Fibroblast of skin of back (primary cell): Measurements from ENCODE around the gene PBX4.

Experiments
- DNase-seq: peaks from one replicate; pipeline ENCODE4 v3.0.0-alpha.2; 2013

PBX4 gene

DNA sequence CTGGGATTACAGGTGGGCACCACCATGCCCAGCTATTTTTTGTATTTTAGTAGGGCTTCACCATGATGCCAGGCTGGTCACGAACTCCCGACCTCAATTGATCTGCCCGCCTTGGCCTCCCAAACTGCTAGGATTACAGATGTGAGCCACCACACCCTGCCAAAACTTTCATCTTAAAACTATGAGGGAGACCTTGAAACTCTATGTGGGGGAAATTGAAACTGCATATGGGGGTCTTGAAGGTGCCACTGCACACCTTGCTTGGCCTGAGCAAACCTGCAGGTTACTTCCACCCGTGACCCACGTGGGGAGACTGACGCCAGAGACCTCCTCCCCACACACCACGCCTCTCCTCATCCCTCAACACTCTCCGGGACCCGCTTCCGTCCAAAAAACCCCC, 64.8 kb downstream of the PBX4 start:
- DNase-seq = no peak

DNA sequence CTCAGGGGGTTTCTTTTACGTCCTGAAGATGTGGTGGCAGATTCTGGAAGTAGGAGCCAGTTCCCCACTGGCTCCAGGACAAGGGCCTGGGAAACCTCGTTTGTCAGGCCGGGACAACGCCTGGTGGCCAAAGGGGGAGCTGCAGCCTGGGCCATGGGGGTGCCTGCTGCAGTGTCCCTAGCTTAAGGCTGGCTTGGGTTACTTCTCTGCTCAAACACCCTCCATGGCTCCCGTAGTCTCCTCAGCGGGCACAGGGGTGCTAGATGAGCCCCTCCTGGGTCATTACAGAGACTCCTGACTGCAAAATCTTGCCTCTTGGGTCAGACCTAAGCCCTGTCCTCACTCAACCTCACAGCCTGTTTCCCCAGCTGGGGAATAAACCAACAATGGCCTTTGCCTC, 65.7 kb downstream of the PBX4 start:
- DNase-seq = no peak

DNA sequence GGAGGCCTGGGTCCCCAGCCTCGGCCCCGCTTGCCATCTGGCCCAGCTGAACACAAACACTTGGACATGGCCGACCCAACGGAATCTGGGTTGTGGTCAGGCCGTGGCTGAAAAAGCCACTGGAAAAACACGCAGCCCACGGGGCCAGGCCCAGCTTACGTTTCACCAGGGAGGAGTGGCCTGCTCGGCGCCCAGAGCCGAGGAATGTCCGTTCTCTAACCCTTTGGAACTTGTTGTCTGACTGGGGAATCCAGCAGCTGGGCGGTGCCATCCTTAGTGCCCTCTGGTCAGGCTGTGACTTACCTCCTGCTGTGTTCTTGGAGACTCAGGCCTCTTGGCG, 66.7 kb downstream of the PBX4 start:
- no peak for DNase-seq

DNA sequence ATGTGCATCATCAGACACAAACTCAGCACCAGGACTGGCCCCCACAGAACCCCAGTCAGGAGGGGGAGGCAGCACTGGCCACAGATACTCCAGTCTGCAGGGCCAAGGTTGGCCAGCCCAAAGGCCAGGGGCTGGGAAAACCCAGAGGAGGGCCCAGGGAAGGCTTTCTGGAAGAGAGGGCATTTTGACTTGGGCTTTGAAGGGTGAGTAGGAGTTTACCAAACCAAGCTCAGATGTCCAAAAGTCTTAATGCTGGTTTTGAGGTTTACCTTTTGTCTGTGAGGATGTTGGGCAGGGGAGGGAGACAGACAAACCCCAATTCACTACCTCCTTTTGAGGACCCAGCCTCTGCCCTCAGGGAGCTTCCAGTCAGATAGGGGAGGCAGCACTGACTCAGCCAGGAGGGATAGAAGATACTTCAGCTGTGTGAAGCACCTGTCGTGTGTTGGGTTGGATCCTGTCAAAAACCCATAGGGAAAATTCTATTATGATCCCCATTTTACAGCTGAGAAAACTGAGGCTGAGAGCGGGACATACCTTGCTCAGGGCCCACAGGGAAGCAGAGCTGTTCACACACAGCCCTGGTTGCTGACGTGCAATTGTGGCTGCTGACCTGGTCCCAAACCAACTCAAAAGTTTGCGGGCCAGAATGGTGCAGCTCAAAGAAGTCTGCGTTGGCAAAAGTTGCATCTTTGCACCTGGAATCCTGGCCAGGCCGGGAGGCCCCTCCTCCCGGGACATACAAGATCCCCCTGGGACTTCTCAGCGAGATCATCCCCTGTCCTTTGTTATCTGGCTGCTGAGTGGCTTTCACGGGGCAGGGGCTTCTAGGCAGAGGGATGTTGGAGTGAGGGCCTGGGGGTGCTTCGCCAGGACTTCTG, 67.3 kb downstream of the PBX4 start:
- DNase-seq = no peak

DNA sequence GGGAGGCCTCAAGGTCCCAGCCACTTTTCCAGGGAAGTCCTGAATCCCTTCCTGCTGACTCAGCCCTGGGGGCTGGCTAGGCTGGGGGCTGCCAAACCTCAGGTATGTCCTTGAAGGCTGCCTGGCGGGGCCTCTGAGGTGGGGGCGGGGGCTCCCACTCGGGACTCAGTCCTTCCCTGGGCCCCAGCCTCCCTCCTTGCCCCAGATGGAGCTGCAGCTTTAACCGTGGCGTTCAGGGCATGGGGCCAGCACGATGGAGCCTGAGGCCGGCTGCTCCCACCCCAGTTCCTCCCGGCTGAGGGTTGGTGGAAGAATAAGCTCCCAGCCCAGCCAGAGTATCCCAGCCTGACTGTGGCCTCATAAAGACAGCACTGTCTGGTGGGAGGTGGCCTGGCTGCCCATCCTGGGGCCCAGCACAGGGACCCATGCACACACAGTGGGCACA, 68.0 kb downstream of the PBX4 start:
- DNase-seq = peak; percentile 46

DNA sequence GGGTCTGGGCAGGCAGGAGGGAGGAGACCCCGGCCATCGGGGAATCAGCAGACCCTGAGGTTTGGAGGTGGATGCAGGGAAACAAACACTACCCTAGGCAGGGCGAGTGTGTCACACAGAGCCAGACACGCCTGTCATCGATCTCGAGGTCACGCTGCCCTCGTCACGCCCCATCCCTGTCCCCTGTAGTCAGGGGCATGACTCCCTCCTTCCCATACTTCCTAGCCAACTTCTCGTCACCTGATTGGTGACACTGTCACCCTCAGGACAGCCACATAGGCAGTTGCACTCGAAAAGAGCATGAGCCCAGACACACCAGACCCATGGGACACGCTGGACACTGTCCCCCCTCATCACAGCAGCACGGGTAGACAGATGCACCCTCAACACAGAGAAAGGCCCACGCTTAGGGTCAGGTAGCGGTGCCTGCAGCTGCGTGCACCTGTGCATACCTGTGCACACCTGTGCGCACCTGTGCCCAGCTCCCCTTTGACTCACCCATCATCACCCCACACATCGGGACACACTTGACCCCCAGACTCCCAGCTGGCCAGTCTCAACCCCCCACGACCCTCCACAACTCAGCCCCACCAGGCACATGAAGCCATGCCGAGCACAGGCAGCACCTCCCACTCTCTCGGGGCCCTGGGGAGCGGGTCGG, 68.6 kb downstream of the PBX4 start:
- DNase-seq = no peak

DNA sequence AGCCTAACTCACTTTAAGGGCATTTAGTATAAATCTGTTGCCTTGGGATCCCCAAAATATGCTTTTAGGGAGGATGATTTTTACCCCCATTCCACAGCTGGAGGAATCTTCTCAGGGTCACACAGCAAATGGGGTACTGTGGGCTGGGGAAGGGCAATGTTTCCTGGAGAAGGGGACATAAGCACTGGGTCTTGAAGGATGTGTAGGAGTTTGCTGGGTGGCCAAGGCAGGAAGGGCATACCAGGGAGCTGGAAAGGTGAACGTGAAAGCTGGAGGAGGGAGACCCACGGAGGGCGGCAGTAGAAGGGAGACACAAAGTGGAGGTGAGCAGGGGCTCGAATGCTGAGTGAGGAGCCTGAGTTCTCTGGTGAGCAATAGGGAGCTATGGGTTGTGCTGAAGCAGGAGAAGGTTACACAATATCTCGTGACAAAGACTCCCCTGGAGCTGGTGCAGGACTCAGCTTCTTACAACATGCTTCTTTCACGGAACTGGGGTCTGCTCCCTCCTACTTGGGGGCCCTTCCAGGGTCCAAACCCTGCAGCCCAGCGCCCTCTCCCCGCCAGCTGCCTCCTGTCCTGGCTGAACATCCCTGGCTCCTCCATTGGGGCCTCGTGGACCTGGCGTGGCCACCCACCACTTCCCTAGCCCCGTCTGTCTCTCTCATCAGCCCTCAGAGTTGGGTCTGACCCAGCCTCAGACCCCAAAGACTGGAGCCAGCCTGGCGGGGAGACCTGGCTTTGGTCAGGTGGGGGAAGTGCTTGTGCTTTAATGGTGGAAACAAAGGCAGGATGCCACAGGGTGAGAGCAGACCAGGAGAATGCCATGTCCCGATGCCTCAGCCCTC, 69.3 kb downstream of the PBX4 start:
- DNase-seq = no peak

DNA sequence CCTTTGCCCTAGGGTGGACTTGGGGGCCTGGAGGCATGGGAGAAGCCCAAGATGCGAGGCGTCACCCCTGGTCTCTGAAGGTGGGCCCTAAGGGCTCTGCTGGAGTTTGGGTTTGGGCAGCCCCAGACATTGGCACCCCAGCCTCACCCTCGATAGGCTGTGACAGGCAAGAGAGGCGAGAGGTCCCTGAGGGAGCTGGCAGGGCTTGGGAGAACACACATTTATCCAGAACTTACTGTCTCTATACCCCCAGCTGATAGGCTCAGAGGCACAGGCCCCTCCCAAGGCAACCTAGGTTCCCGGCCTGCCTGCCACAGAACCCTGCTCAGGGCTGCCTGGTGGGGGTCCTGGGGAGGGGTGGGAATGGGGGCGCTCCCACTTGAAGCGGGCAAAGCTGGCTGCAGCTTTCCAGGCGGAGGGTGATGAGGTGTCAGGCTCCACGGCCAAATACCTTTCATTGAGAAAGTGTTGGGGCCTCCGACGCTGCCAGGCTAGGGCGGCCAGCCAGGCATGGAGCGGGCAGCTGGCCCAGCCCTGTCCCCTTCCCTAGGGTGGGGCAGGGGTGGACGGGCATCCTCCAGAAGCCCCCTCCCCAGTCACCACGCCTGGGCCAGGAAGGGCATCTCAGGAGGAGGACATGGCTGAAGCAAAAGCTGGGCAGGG, 70.7 kb downstream of the PBX4 start:
- DNase-seq = no peak

DNA sequence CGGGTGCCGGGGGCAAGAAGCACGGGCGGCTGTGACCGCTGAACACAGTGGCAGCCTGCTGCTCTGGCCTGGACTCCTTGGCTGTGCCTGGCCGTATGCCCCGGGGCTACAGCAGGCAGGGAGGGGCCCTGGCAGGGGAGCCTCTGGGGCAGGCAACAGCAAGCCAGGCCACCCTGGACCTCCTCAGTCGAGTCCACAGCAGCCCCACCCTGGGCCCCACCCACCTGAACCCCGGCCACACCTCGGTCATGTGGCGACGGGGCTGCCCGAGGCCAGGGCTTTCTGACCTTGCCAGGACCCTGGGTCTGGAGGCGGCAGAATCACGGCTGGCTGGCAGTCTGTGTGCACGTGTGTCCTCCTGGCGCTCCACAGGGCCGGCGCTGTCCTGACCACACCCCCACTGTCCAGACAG, 71.7 kb downstream of the PBX4 start:
- no peak for DNase-seq

DNA sequence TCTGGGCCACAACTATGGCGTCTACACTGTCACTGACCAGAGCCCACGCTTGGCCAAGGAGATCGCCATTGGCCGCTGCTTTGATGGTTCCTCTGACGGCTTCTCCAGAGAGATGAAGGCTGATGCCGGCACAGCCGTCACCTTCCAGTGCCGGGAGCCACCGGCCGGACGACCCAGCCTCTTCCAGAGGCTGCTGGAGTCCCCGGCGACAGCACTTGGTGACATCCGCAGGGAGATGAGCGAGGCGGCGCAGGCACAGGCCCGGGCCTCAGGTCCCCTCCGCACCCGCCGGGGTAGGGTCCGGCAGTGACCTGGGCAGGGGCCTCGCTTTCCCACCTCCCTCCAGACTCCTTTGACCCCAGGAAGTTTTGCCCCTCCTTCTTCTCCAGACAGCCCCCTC, 72.8 kb downstream of the PBX4 start:
- DNase-seq = no peak

DNA sequence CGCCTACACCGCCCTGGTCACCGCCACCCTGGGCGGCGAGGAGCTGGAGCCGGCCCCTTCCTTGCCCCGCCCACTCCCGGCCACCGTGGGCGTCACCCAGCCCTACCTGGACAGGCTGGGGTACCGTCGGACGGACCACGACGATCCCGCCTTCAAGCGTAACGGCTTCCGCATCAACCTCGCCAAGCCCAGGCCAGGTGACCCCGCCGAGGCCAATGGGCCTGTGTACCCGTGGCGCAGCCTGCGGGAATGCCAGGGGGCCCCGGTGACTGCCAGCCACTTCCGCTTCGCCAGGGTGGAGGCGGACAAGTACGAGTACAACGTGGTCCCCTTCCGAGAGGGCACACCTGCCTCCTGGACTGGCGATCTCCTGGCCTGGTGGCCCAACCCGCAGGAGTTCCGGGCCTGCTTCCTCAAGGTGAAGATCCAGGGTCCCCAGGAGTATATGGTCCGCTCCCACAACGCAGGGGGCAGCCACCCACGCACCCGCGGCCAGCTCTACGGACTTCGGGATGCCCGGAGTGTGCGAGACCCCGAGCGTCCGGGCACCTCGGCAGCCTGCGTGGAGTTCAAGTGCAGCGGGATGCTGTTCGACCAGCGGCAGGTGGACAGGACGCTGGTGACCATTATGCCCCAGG, 73.4 kb downstream of the PBX4 start:
- DNase-seq = no peak

DNA sequence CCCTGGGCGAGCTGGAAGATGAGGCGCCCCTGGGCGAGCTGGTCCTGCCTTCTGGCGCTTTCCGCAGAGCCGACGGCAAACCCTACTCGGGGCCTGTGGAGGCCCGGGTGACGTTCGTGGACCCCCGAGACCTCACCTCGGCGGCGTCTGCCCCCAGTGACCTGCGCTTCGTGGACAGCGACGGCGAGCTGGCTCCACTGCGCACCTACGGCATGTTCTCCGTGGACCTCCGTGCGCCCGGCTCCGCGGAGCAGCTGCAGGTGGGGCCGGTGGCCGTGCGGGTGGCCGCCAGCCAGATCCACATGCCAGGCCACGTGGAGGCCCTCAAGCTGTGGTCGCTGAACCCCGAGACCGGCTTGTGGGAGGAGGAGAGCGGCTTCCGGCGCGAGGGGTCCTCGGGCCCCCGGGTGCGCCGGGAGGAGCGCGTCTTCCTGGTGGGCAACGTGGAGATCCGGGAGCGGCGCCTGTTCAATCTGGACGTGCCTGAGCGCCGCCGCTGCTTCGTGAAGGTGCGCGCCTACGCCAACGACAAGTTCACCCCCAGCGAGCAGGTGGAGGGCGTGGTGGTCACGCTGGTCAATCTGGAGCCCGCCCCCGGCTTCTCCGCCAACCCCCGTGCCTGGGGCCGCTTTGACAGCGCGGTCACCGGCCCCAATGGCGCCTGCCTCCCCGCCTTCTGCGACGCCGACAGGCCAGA, 74.1 kb downstream of the PBX4 start:
- DNase-seq = no peak

DNA sequence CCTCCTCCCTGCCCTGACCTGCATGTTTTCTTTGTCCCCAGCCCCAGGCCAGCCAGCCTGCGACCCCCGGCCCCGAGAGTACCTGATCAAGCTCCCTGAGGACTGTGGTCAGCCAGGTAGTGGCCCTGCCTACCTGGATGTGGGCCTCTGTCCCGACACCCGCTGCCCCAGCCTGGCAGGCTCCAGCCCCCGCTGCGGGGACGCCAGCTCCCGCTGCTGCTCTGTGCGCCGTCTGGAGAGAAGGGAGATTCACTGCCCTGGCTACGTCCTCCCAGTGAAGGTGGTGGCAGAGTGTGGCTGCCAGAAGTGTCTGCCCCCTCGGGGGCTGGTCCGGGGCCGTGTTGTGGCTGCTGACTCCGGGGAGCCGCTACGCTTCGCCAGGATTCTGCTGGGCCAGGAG, 74.8 kb downstream of the PBX4 start:
- no peak for DNase-seq

DNA sequence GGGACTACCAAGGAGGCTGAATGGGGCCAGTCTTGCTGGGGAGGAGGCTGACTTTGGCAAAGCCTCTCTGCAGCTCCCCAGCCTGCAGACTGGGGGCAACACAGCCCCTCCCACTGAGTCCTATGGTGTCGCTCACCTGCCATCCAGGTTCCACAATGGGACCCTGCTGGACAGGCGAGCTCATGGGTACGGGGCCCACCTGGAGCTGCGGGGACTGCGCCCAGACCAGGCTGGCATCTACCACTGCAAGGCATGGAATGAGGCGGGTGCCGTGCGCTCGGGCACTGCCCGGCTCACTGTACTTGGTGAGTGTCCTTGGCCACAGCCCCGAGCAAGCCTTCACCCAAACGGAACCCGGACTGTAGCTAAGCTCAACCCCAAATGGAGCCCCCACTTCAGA, 75.4 kb downstream of the PBX4 start:
- DNase-seq = no peak

DNA sequence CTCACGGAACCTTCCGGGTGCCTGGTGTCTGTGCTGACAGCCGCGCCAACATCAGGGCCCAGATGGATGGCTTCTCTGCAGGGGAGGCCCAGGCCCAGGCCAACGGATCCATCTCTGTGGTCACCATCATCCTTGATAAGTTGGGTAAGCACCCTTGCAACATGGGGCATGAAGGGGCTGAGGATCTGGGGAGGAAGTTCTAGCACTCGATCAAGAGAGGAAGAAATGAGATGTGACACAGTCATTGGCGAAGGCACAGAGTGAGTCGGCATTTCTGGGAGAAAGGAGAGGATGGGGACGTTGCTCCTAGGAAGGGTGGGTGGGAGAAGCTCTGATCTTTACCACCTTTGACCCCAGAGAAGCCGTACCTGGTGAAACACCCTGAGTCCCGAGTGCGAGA, 76.0 kb downstream of the PBX4 start:
- no peak for DNase-seq

DNA sequence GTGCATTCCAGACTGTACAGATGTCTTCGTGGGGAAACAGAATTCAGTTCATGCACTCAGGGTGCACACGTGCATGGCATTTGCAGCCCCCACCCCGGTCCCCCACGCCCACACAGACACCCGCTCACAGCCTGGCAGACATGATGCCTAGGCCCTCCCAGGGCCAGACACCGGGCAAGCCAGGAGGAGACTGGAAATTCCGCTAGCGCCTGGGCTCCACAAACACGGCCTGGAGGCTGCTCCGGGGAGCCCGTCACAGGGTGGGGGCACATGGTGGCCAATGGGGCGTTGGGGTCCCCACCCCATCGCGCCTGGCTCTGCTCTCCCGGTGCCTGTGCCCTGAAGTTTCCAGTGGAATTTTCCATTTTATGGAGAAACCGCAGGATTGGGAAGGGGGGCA, 76.9 kb downstream of the PBX4 start:
- no peak for DNase-seq

DNA sequence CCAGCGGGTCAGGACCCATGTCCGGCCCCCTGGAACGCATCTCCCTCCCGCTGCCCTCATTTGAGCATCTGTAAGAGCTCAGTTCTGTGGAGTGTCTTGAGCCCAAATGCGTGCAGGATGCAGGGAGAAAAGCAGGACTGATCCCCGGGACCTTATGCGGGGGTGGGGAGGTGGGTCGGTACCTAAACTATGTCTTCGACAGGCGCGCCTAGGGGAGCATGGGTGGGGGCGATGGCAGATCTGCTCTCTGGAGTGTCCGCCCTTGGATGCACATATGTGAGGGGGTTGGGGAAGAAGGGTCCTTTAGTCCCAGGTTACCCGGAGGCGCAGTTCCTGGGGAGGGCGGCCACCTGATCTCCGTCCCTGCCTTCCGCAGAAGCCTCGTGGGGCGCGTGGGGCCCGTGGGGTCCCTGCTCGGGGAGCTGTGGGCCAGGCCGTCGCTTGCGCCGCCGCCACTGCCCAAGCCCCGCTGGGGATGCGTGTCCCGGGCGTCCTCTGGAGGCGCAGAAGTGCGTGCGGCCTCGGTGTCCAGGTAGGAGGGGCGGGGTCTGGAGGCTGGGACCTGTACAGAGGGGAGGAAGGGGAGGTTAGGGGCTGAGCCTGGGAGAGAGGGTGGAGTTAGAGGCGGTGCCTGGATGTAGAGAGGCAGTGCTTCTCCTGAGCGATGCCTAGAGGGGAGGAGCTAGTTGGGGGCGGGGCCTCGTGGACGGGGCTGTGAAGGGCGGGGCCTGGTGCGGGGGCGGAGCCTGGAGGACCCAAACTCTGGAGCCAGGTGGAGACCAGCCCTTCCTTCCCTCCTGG, 77.6 kb downstream of the PBX4 start:
- peak; percentile 36 for DNase-seq

DNA sequence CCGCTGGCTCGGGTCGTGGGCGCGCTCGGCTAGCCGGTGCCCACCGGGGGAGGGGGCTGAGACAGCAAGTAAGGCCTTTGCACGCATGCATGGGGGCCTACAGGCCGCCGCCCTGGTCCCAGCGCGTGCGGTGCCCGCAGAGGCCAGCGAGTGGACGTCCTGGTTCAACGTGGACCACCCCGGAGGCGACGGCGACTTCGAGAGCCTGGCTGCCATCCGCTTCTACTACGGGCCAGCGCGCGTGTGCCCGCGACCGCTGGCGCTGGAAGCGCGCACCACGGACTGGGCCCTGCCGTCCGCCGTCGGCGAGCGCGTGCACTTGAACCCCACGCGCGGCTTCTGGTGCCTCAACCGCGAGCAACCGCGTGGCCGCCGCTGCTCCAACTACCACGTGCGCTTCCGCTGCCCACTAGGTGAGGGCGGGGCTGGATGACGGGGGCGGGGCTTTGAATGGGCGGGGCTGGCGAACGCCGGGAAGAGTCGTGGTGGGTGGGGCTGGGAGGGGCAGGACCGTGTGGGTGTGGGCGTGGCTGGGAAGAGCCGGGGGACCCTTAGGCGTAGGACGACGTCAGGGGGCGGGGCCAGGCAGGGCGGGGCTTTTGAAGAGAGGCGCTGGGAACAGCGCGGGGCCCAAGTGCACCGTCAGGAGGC, 78.3 kb downstream of the PBX4 start:
- peak; percentile 65 for DNase-seq

DNA sequence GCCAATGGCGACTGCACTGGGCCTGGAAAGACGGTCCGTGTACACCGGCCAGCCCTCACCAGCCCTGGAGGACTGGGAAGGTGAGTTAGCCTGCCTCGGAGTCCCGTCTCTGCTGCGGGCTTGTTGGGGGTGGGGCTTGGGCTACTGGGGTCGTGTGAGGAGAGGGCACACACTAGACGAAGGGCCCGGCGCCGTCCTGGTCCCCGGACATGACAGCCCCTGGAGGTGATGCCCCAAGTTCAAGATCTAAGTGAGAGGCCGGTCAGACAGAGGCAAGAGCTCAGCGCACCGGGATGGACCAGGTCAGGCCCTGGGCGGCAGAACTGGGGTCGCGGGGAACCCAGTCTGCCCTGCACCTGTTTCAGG, 78.8 kb downstream of the PBX4 start:
- DNase-seq = no peak

DNA sequence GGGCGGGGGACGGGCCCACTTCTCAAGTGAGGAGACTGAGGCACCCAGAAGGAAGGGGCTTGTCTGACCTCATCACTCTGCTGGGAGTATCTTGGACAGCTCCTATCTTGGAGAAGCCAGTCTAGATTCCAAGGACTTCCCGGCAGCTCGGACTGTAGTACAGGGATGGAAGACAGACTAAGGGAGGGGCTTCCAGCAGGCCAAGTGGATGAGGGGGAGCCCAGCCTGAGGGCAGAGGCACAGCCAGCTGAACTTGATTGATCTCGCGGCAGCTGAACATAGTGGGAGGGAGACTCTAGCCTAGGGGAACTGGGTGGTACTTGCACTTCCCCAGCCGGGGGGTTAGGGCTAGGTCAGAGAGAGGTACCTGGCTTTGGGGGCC, 79.7 kb downstream of the PBX4 start:
- no peak for DNase-seq
